ENCODE results near the gene WWC2.
"Not testable (repeated sequence)": the region's sequence is repeated elsewhere in the genome, so short reads cannot be mapped to it uniquely, and the experiment has no call there.

The WWC2 gene

DNA sequence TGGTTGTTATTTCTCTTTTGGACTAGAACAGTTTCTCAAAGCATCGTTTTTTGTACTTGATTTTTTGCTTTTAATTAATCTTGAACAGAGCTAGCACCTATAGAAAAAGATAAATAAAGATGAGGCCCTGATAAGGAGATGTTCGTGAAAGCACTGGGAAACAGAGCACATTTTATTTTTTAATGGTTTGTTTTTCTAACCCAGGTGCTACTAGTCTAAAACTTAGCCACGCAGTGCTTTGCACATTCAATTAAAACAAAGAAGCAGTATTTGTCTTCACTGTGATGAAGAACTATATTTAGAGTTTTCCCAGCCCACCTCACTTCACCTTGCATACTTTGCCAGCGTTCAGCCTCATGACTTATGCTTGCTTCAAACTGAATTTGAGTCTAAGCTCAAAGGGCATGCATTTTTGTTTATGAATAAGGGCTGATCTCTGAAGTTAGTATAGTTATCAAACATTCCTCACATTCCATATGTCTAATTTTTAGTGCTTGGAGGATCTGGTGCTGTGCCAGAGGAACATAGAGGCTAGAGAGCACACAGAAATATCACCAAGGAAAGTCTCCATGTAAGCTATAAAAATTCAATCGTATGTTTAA lies 76.7 kb downstream of the WWC2 start:
- no peak for DNase-seq

DNA sequence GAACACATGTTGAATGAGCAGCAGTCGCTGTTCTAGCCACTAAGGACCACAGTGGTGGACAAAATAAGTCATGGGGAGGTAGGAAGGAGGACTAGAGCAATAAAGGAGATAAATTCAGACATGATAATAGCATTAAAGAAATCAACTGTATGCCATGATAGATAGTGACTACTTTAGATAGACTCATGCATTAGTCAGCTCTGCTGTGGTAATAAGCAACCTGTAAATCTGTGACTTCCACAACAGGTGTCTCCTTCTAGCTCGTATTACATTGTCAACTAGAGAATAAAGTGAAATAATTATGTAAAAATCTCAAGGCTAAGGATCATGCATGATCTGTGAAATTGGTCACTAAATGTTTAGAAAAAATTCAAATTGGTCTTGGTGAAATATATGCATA lies 77.9 kb downstream of the WWC2 start:
- no peak for DNase-seq

DNA sequence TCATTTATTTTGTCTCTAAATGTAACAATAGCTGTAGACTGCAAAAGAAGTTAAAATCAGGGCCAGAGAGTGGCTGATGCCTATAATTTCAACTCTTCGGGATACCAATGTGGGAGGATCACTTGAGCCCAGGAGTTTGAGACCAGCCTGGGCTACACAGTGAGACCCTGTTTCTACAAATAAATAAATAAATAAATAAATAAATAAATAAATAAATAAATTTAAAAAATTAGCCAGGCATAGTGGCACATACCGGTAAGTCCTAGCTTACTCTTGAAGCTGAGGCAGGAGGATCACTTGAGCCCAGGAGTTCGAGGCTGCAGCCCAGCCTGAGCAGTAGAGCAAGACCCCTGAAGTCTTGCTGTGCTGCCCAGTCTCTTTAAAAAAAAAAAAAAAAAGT lies 79.1 kb downstream of the WWC2 start:
- no peak for DNase-seq

DNA sequence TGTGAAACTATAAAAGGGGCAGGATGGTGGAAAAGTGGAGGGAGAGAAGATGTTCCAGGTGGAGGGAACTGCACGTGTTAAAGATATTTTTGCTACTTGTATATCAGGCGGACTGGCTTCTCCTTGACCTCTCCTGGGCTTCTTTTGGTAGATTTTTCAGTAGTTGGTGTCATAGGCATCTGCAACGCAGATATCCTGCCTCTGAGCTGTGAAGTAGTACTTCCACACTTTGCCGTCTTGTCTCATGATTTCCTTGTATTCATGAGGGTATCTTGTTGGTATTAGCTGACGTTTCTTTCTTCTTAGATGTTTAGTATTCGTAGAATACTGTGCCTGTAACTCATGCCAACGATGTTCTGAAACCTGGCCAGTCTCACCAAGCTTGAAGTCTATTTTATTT lies 81.0 kb downstream of the WWC2 start:
- no peak for DNase-seq

DNA sequence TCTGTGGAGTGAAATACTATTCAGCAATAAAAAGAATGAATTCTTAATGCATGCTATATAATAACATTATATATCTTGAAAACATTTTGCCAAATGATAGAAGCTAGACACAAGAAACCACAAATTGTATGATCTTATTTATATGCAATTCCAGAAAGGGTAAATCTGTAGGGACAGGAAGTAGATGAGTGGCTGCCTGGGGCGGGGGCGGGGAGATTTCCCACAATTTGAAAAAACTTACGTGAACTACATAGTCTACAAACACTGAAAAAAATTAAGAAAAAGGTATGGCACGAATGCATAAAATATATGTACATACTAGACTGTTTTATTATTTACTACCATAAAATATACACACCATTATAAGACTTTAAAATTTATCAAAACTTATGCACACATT lies 81.6 kb downstream of the WWC2 start:
- no peak for DNase-seq

DNA sequence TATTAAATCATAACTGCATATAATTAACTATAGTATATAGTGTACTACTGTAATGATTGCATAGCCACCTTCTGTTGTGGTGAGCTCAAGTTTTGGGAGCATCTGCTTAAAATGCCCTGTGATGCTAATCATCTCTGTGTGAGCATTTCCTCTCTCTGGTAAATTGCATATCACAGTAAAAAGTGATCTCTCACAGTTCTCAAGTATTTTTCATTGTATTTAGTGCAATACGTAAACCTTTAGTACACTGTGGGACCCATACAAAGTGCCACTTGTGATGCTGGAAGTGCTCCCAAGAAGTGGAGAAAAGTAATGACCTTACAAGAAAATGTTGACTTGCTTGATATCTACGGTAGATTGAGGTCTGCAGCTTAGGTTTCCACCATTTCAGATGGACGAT lies 82.0 kb downstream of the WWC2 start:
- no peak for DNase-seq

DNA sequence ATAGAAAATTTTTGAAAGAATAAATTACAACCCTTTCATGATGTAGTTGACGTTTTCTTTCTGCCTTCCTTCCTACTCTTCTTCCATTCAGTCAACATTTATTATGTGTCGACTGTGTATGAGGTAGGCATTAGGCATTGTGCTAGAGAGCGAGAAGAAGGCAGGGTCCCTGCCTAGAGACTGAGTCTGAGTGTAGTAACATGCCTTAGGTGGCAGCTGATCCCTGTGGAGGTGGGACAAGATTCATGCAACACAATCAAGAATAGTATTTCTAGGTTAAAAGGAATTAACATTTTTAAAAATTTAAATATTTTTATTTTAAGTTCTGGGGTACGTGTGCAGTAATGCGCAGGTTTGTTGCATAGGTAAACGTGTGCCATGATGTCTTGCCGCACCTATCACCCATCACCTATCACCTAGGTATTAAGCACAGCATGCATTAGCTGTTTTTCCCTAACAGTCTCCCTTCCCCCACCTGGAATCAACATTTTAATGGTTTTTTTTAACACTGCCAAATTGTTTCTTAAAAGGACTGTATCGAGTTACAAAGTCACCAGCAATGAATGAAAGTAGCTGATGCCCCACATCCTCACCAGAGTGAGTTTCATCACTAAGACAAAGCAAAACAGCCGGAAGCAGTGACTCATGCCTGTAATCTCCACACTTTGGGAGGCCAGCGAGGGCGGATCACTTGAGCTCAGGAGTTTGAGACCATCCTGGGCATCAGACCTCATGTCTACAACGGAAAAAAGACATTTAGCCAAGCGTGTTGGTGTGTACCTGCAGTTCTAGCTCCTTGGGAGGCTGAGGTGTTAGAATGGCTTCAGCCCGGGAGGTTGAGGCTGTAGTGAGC lies 84.0 kb downstream of the WWC2 start:
- peak; percentile 33 for DNase-seq

DNA sequence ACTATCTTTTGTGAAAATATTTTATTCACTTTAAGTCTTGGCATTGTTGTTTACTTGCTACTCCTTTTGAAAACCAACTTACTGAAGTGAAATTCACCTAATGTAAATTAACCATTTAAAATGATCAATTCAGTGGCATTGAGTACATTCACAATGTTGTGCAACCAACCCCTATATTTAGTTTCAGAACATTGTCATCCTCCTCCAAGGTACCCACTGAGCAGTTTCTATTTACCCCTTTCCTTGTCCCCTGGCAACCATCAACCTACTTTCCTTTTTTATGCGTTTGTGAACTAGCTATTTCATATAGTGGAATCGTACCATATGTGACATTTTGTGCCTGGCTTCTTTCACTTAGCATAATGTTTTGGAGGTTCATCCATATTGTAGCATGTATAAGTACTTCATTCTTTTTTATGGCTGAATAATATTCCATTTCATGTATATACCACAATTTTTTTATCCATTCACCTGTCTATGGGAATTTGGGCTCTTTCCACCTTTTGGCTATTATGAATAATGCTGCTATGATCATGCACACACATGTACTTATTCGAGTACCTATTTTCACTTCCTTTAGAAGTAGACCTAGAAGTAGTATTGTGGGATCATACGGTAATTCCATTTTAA lies 85.0 kb downstream of the WWC2 start:
- DNase-seq, result no peak

DNA sequence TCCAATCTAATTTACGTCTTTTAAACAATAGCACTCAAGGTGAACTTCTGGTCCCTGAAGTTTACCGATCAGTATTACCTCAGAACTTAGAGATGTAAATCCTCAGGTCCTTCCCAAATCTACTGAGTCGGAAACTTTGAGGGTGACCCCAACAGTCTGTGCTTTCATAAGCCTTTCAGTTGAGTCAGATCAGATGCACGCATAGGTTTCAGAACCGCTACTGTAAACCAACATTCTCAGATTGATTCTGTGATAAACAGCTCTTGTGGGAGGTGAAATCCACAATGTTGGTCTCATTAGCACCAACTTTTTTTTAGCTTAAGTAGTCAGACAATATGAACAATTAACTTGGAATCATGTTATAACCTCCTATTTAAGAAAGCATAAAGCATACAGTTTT lies 86.0 kb downstream of the WWC2 start:
- DNase-seq, result no peak

DNA sequence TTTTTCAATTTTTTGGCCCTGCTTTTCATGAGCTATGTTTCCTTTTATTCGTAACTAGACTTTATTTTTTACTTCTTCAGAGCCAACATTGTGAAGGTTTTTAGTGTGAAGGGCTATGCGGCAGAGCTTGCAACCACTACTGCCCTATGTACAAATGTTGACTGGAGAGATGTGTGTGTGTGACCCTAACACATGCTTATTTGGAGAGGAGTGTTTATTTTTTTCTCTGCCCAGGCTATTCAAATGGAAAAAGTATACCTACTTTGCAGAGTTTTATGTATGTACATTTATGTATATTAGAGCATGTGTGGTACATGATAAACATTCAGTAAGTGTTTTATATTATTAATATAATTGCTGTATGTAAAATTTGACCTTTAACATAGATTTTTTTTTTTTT lies 86.5 kb downstream of the WWC2 start:
- no peak for DNase-seq

DNA sequence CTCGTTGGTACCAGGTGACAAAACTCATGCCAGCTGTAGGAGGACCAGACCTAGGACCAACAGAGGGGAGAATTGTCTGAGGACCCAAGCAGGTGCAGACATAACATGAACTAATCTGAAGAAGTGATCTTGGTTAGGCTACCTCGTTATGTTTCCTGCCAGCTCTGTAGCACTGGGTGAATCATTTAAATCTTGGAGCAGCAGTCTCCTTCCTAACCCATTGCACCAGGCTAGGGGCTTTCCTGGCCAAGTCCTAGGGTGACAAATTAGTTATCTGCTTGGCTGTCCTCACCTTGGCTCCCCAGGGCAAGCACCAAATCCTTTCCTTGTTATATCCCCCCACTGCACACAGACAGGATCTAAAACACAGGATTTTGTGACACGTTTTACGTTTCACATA lies 87.8 kb downstream of the WWC2 start:
- DNase-seq, result no peak

DNA sequence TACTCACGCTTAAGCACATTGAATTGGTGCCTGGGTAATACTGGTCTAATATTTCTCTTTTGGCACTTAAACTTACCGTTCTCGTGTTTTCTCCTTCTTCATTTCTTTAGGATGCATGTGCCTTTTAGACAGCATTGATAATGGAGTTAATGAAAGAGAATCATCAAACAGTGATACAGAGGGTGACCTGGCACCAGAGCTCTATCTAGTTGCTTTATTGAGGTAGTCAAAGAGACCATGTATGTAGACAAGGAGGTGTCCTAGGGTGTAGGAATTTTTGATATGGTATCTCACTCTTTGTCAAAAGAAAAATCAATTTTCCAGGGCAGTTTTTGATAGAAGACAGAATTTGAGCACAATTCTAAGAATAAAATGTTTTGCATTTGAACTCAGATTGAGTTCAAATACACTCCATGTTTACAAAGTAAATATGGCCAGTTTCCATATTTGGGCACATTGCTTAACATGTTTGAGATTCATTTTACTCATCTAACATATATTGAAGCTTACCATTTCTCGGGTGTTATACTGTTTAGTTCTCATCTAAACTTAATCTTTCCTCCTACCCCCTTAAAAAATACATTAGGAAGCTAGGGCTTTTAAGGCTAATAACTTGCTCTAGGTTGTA lies 92.0 kb downstream of the WWC2 start:
- DNase-seq, result no peak

DNA sequence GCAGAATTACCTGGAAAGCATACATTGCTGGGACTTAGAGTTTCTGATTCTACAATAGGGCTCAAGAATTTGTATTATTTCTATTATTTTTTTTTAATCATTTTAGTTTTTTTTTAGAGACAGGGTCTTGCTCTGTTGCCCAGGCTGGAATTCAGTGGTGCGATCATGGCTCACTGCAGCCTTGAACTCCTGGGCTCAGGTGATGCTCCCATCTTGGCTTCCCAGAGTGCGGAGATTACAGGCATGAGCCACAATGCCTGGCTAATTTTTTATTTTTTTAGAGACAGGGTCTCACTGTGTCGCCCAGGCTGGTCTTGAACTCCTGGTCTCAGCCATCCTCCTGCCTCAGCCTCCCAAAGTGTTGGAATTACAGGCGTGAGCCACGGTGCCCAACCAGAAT lies 92.6 kb downstream of the WWC2 start:
- DNase-seq, result no peak

DNA sequence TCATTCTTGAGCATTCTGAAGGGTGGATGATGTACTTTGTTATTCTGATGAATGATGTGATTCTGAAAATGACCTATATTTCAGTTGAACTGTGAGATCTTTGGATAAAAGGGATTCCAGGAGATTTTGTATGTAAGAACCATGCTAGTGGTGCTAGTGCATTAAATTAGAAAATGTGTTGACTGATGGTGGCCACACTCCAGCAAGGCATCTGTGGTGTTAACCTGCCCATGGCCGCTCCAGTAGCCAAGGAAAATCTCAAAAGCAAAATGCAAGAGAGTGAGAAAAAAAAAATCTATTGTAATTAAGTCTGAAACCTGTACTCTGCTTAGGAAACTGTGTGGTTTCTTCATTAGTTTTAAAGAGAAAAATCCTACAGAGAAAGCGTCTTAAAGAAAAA lies 93.5 kb downstream of the WWC2 start:
- DNase-seq, result no peak

DNA sequence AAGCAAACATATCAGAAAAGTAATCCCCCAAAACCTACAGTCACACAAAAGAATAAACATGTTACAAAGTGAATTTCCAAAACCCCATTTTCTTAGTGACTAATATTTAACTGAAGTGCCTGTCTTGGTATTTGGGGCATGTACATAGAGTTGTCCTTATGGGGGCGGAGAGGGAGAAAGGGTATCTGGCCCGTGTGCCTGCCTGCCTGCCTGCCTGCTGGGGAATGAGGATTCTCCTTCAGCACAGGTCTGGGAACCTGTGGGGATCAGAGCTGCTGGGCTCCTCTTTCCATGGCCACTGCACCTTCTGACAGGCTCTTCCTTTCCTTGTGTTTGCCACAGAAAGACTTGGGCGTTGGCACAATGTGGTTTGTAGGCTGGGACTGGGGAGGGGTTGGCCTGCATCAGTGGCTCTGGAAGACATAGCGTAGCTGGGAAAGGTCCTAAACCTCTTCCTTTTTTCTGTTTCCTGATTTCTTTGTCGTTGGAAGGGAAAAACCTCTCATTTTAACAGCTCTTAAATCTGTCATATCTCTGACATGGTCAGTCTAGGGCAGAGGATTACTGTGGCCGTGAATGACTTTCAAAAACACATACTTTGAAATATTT lies 94.8 kb downstream of the WWC2 start:
- DNase-seq, result not testable (repeated sequence)

DNA sequence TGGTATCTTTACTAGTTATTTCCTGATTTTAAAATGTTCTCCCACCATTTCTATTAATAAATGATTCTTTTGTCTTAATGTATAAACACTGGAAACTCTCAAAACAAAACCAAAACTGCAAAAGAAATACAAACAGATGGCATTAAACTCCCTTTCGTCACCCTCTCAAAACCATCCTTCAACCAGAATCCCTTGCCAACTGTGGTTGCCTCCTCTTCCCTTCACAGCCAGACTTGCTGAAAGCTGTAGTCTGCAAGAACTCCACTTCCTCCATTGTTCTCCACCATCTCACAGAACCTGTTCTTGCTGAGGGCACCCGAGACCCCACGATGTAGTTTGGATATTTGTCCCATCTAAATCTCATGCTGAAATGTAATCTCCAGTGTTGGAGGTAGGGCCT lies 96.5 kb downstream of the WWC2 start:
- DNase-seq, result no peak

DNA sequence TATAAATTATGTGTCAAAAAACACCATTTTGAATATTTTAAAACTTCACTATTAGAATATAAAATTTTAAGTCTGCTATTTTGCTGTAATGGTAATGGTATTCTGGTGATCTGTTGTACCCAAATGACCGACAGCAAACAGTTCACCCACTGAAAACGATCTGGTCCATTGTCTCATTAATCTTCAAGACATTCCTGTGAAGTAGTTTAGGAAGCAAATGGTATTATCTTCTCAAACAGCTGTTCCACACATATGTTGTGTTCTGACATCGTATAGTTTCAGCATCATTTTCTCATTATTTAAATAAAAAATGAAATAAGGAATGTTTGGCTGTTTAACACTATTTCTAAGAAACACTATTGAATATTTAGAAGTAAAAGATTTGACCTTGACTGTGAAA lies 98.1 kb downstream of the WWC2 start:
- DNase-seq, result no peak

DNA sequence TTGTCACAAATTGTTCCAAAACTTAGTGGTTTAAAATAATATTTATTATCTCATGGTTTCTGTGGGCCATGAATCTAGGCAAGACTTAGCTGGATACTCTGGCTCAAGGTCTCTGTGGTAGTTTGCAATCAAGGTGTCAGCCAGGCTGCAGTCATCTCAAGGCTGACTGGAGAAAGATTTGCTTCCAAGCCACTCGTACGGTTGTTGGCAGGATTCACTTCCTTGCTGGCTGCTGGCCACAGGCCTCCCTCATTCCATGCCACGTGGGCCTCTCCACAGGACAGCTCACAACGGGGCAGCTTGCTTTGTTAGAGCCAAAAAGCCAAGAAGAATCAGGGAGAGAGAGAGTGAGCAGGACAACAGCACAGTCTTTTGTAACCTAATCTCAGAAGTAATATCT lies 101.4 kb downstream of the WWC2 start:
- no peak for DNase-seq

DNA sequence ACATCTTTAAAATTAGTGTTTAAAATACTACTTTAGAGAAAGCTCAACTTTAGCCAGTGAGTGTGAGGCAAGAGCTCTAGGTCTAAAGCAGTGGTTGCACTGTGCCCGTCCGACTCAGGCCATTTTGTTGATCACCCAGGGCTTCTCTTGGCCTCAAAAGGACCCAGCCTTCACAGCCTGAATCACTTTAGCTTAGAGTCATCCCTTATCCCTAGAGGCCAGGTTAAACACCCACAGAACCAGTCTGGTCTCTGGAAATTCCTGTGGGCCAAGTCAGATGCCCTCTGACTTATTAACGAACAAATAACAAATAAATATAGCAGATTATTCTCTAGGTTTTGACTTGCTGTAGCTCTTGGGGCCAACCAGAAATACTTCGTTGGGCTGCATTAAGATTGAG lies 102.3 kb downstream of the WWC2 start:
- no peak for DNase-seq

DNA sequence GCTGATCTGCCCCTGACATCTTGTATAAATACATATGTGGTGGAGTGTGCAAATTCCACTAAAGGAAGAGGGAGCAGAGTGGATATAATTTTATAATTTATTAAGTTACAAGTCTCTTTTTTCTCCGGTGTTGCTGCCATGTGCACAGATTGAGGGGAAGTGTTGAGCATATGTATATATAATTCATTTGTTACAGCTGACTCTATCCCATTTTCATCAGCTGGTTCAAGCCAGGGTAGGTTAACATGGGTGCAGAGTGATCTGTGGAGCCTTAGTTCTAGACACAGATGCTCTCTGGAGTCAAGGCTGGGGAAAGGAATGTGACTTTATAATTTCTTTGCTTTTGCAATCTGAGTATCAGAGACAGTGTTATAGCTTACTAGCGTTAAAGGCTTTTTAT lies 103.5 kb downstream of the WWC2 start:
- DNase-seq, result no peak

DNA sequence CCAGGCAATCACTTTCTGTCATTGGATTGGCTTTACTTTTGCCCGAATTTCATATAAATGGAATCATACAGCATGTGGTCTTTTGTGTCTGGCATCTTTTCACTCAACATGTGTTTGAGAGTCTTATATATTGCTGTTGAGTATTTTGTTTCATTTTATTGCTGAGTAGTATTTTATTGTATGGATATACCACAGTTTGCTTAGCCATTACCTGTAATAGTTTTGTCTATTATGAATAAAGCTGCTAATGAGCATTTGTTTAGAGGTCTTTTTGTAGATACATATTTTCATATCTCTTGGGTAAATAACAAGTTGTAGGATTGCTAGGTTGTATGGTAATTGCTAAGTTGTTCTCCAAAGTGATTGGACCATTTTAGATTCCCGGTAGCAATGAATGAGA lies 105.7 kb downstream of the WWC2 start:
- DNase-seq, result no peak

DNA sequence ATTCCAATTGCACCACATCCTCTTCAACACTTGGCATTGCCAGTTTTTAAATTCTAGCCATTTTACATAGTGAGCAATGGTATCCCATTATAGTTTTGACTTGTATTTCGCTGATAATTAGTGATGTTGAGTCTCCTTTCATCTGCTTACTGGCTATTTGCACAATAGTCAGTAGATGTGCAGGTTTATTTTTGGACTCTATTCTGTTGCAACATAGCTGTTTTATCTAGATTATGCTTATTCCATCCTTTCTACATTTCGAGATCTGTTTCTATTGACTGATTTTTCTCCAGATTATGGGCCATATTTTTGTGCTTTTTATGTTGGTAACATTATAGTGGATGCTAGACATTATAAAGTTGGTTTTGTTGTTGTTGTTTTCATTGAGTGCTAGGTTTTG lies 106.1 kb downstream of the WWC2 start:
- no peak for DNase-seq

DNA sequence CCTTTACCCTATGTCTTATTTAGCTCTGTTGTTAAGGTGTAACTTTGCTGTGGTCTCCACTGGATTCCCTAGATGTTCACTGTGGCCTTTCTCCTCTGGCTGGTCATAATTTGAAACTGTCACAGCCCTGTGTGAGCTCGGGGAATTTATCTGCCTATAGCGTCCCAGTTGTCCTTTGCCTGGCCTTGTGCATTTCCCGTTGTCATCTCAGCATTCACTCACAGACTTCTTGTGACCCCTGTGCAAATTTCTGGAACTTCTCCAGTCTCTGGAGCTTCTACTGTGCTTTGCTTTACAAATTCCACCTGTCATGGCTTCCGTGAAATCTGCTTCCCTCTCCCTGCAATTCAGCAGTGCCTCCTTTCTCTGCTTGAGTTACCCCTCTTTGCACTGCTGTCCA lies 106.7 kb downstream of the WWC2 start:
- no peak for DNase-seq

DNA sequence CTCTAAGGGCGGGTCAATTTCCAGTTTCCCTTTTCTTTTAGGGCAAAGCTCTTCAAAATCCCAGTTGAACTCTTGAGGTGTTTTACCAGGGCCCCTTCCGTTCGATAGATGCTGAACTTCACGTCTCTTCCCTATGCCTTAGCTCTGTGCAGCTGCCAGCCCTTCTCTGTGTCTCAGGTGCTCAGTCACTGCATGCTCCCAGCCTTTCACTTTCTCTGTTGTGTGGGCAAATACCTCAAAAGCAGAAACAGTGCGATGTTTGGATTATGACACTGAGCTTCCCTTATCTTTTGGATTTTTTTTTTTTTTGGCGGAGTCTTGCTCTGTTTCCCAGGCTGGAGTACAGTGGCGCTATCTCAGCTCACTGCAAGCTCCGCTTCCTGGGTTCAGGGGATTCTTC lies 112.5 kb downstream of the WWC2 start:
- no peak for DNase-seq

All from NCI-H2107 (cell line).